H9 (cell line): ENCODE data around the gene ABCA10. TPM values are rescaled to one million over a fixed set of nuclear protein-coding genes. Genes with fewer than 3 reads are reported as not detected.

Source experiments
- DNase-seq: peaks from one replicate; pipeline ENCODE4 v3.0.0-alpha.2; 2017
- H2AFZ ChIP-seq: one replicate; pipeline ENCODE4 v1.6.1; 2013; ENCODE audit warnings: mild to moderate bottlenecking, low read length, control low read depth, moderate library complexity
- H2AK5ac ChIP-seq: 2 replicates; pipeline ENCODE4 v1.6.1; 2013; ENCODE audit warnings: low read length, control low read depth, mixed read lengths; ENCODE audit not compliant: insufficient read length
- H2BK120ac ChIP-seq: one replicate; pipeline ENCODE4 v1.6.1; 2013; ENCODE audit warnings: low read depth, mild to moderate bottlenecking, low read length, control low read depth, inconsistent platforms; ENCODE audit not compliant: poor library complexity, severe bottlenecking
- H2BK12ac ChIP-seq: 2 replicates; pipeline ENCODE4 v1.6.1; 2013; ENCODE audit warnings: low read length, control low read depth, mixed read lengths, low read depth; ENCODE audit not compliant: insufficient read length
- H2BK15ac ChIP-seq: 2 replicates; pipeline ENCODE4 v1.6.1; 2013; ENCODE audit warnings: low read depth, low read length, control low read depth
- H2BK20ac ChIP-seq: one replicate; pipeline ENCODE4 v1.6.1; 2013; ENCODE audit warnings: low read depth, mild to moderate bottlenecking, low read length, control low read depth, inconsistent platforms; ENCODE audit not compliant: poor library complexity, severe bottlenecking
- H2BK5ac ChIP-seq: 2 replicates; pipeline ENCODE4 v1.6.1; 2013; ENCODE audit warnings: low read length, control low read depth, mixed read lengths; ENCODE audit not compliant: insufficient read length
- H3K14ac ChIP-seq: 2 replicates; pipeline ENCODE4 v1.6.1; 2013; ENCODE audit warnings: low read length, control low read depth; ENCODE audit not compliant: insufficient read depth
- H3K18ac ChIP-seq: 2 replicates; pipeline ENCODE4 v1.6.1; 2013; ENCODE audit warnings: low read depth, mild to moderate bottlenecking, mixed read lengths, low read length, control low read depth; ENCODE audit not compliant: insufficient read length
- H3K23ac ChIP-seq: 2 replicates; pipeline ENCODE4 v1.6.1; 2013; ENCODE audit warnings: low read length, control low read depth, mixed read lengths, low read depth; ENCODE audit not compliant: insufficient read length
- H3K23me2 ChIP-seq: 2 replicates; pipeline ENCODE4 v1.6.1; 2013; ENCODE audit warnings: low read depth, mild to moderate bottlenecking, mixed read lengths, low read length, control low read depth; ENCODE audit not compliant: insufficient read length, poor library complexity, severe bottlenecking
- H3K27ac ChIP-seq: 2 replicates; pipeline ENCODE4 v1.5.1; 2013; ENCODE audit warnings: low read length, control low read depth, mixed read lengths, low read depth; ENCODE audit not compliant: insufficient read length
- H3K27me3 ChIP-seq: 2 replicates; pipeline ENCODE4 v1.6.1; 2013; ENCODE audit warnings: low read length, control low read depth, inconsistent platforms; ENCODE audit not compliant: insufficient read depth
- H3K4ac ChIP-seq: 2 replicates; pipeline ENCODE4 v1.6.1; 2013; ENCODE audit warnings: low read depth, mild to moderate bottlenecking, control low read depth, inconsistent platforms, low read length, moderate library complexity
- H3K4me1 ChIP-seq: 2 replicates; pipeline ENCODE4 v1.6.1; 2013; ENCODE audit warnings: low read length, control low read depth, inconsistent platforms; ENCODE audit not compliant: insufficient read depth
- H3K4me2 ChIP-seq: 2 replicates; pipeline ENCODE4 v1.6.1; 2013; ENCODE audit warnings: low read length, control low read depth, mixed read lengths; ENCODE audit not compliant: insufficient read length, insufficient read depth
- H3K56ac ChIP-seq: 2 replicates; pipeline ENCODE4 v1.6.1; 2013; ENCODE audit warnings: low read depth, mild to moderate bottlenecking, mixed read lengths, low read length, control low read depth; ENCODE audit not compliant: insufficient read length
- H3K79me1 ChIP-seq: 2 replicates; pipeline ENCODE4 v1.6.1; 2013; ENCODE audit warnings: low read depth, mild to moderate bottlenecking, moderate library complexity, low read length, control low read depth, inconsistent platforms; ENCODE audit not compliant: insufficient read depth, poor library complexity, severe bottlenecking
- H3K79me2 ChIP-seq: 2 replicates; pipeline ENCODE4 v1.6.1; 2013; ENCODE audit warnings: low read length, control low read depth, inconsistent platforms; ENCODE audit not compliant: insufficient read depth
- H3K9ac ChIP-seq: 2 replicates; pipeline ENCODE4 v1.6.1; 2013; ENCODE audit warnings: low read length, control low read depth, mixed read lengths; ENCODE audit not compliant: insufficient read length; ENCODE audit errors: extremely low read depth
- H3K9me3 ChIP-seq: one replicate; pipeline ENCODE4 v1.6.1; 2013; ENCODE audit warnings: low read depth, low read length, inconsistent platforms; ENCODE audit not compliant: control insufficient read depth
- H3T11ph ChIP-seq: one replicate; pipeline ENCODE4 v1.6.1; 2013; ENCODE audit warnings: mild to moderate bottlenecking, low read length, control low read depth, inconsistent platforms
- H4K20me1 ChIP-seq: one replicate; pipeline ENCODE4 v1.6.1; 2013; ENCODE audit not compliant: control insufficient read depth, insufficient read length, insufficient read depth
- H4K5ac ChIP-seq: 2 replicates; pipeline ENCODE4 v1.6.1; 2013; ENCODE audit warnings: low read depth, mild to moderate bottlenecking, mixed read lengths, low read length, control low read depth; ENCODE audit not compliant: insufficient read length
- H4K8ac ChIP-seq: replicated peaks from 2 replicates; pipeline ENCODE4 v1.6.1; 2013; ENCODE audit warnings: low read length, control low read depth, mixed read lengths, low read depth; ENCODE audit not compliant: insufficient read length
- H4K91ac ChIP-seq: 2 replicates; pipeline ENCODE4 v1.6.1; 2013; ENCODE audit warnings: low read depth, mild to moderate bottlenecking, moderate library complexity, mixed read lengths, low read length, control low read depth; ENCODE audit not compliant: insufficient read length
- H3K27ac Mint-ChIP-seq, 3 experiments: 2 replicates in 2 of 3; 3 replicates in 1 of 3; pipeline ENCODE4 v1.8.0; 2020 to 2021; ENCODE audit warnings: mixed read lengths in 3 of 3, mild to moderate bottlenecking in 1 of 3, moderate library complexity in 1 of 3
- H3K27me3 Mint-ChIP-seq: 2 replicates; pipeline ENCODE4 v1.8.0; 2021; ENCODE audit warnings: low read depth, mild to moderate bottlenecking, moderate library complexity, mixed read lengths
- H3K36me3 Mint-ChIP-seq, 3 experiments: 2 replicates in 2 of 3; 3 replicates in 1 of 3; pipeline ENCODE4 v1.8.0; 2020 to 2021; ENCODE audit warnings: low read depth in 3 of 3, mixed read lengths in 3 of 3; ENCODE audit not compliant: insufficient read depth in 1 of 3
- H3K4me1 Mint-ChIP-seq, 2 experiments: 2 replicates each; pipeline ENCODE4 v1.8.0; 2020; ENCODE audit warnings: mixed read lengths in 2 of 2
- H3K4me3 Mint-ChIP-seq, 2 experiments: 2 replicates in 1 of 2; 3 replicates in 1 of 2; pipeline ENCODE4 v1.8.0; 2020 to 2021; ENCODE audit warnings: mild to moderate bottlenecking in 2 of 2, mixed read lengths in 2 of 2, moderate library complexity in 1 of 2
- H3K9me3 Mint-ChIP-seq, 2 experiments: 2 replicates in 1 of 2; 3 replicates in 1 of 2; pipeline ENCODE4 v1.8.0; 2020; ENCODE audit warnings: mild to moderate bottlenecking in 2 of 2, mixed read lengths in 2 of 2, moderate library complexity in 1 of 2
- CTCF ChIP-seq: fragments of 200-600 bp; sonication (generic); conservative IDR thresholded peaks from 3 replicates; pipeline ENCODE4 v1.8.0; 2021; ENCODE audit warnings: antibody characterized with exemption, mild to moderate bottlenecking
- WGBS: extraction: QIAGEN DNeasy Blood & Tissue Kit; methylation state at CpG from one replicate; pipeline ENCODE4 v1.1.7; 2013; ENCODE audit warnings: missing lambda C conversion rate, low lambda C conversion rate, mixed read lengths; ENCODE audit not compliant: insufficient read length; ENCODE audit errors: extremely low coverage; 5-methylcytosine and 5-hydroxymethylcytosine counted together
- total RNA-seq: library from RNA; stranded (reverse); gene quantifications from 2 replicates; pipeline ENCODE4 v1.2.1, GENCODE V29; 2021

The ABCA10 gene
- total RNA-seq, 1 experiment from 2014 or later, result not detected

GRCh38 chr17:69207151-69207550 is 21.5 kb downstream of the ABCA10 start:
- no peak overlapping the region for H3K4ac ChIP-seq
- WGBS, result no CpG with 5 or more reads among the region's 4 CpGs
- peaks cover 0 to 3% of the 10 kb centered on the region in 2 experiments; a peak in 1 of 4 replicates for H3K4me1 Mint-ChIP-seq
- DNase-seq, result no peak
- H3K79me2 ChIP-seq, result no peaks in the 10 kb centered on the region
- H4K20me1 ChIP-seq, result no peaks in the 10 kb centered on the region
- H3K4me2 ChIP-seq, result no peak overlapping the region
- no peak overlapping the region for H3K9ac ChIP-seq
- H3K27me3 Mint-ChIP-seq, result no peaks in the 10 kb centered on the region
- H3K27ac ChIP-seq, result no peak overlapping the region
- no peak overlapping the region for H4K5ac ChIP-seq
- H3K9me3 Mint-ChIP-seq, result no peaks in the 10 kb centered on the region
- H4K91ac ChIP-seq, result no peak overlapping the region
- no peak overlapping the region for H3K18ac ChIP-seq
- no peaks in the 10 kb centered on the region for H3K9me3 ChIP-seq
- no peak overlapping the region for H3K23ac ChIP-seq
- no peak overlapping the region for H2BK15ac ChIP-seq
- no peak overlapping the region for H2AK5ac ChIP-seq
- H2BK12ac ChIP-seq, result no peak overlapping the region
- no peaks in the 10 kb centered on the region for H3K23me2 ChIP-seq
- H4K8ac ChIP-seq, result no peak overlapping the region
- no peak overlapping the region for H3K27ac Mint-ChIP-seq
- H2BK20ac ChIP-seq, result no peak overlapping the region
- no peaks in the 10 kb centered on the region for H3K27me3 ChIP-seq
- no peak for TF ChIP-seq CTCF
- no peaks in the 10 kb centered on the region for H3K79me1 ChIP-seq
- no peak overlapping the region for H3T11ph ChIP-seq
- H3K56ac ChIP-seq, result no peak overlapping the region
- no peak overlapping the region for H2BK120ac ChIP-seq
- no peak overlapping the region for H3K4me3 Mint-ChIP-seq
- H3K36me3 Mint-ChIP-seq, result no peaks in the 10 kb centered on the region
- no peaks in the 10 kb centered on the region for H3K4me1 ChIP-seq
- no peak overlapping the region for H2BK5ac ChIP-seq
- H2AFZ ChIP-seq, result no peak overlapping the region
- no peak overlapping the region for H3K14ac ChIP-seq
